Left kidney (tissue), 8 donors: ENCODE data around the gene SPHKAP. TPM values are rescaled to one million over a fixed set of nuclear protein-coding genes. Genes with fewer than 3 reads are reported as not detected.
A peak's percentile ranks its signal among the peaks of the same experiment; 100 is the strongest.
"Not testable (repeated sequence)": the region's sequence is repeated elsewhere in the genome, so short reads cannot be mapped to it uniquely, and the experiment has no call there.

Source experiments
- DNase-seq: peaks from one replicate; pipeline ENCODE4 v3.0.0-alpha.2; 2013
- long read RNA-seq, 8 donors: transcript quantifications; one replicate each; lab custom pipeline, GENCODE V29; 2026
- polyA plus RNA-seq: library from polyadenylated mRNA; unstranded; fragments of 120-200 nt; gene quantifications from one replicate; pipeline ENCODE4 v1.2.1, GENCODE V29; 2013; ENCODE audit not compliant: insufficient read length

Gene SPHKAP
- 4.2 TPM for polyA plus RNA-seq
- long read RNA-seq, donor 1, result 0 reads
- long read RNA-seq, donor 2, result 0 reads
- long read RNA-seq, donor 3, result 0 reads
- long read RNA-seq, donor 4, result 0 reads
- long read RNA-seq, donor 5, result 0 reads
- long read RNA-seq, donor 6, result 0 reads
- long read RNA-seq, donor 7, result 0 reads
- long read RNA-seq, donor 8, result 0 reads

GRCh38 chr2:228181098-228182019, at the start of gene SPHKAP:
Gene SPHKAP, minus strand, starts transcription at chr2:228181687. Its CDS starts 89 bp downstream, at chr2:228181598.
- DNase-seq, result peak; percentile 21

GRCh38 chr2:228227466-228227865, 46.0 kb upstream of the SPHKAP start:
- DNase-seq, result no peak

- DNase-seq, result no peak
Measured at GRCh38 chr2:228224410-228224809, 42.9 kb upstream of the SPHKAP start.

GRCh38 chr2:228218593-228218992, 37.1 kb upstream of the SPHKAP start:
- not testable (repeated sequence) for DNase-seq

- no peak for DNase-seq
Measured at GRCh38 chr2:228197504-228197903, 16.0 kb upstream of the SPHKAP start.

- no peak for DNase-seq
Measured at GRCh38 chr2:228180181-228181097, 1.0 kb downstream of the SPHKAP start.

GRCh38 chr2:228167290-228167689, 14.2 kb downstream of the SPHKAP start:
- no peak for DNase-seq

GRCh38 chr2:228164718-228165117, 16.8 kb downstream of the SPHKAP start:
- no peak for DNase-seq

GRCh38 chr2:228157841-228158240, 23.6 kb downstream of the SPHKAP start:
- DNase-seq, result no peak

GRCh38 chr2:228144961-228145360, 36.5 kb downstream of the SPHKAP start:
- DNase-seq, result no peak

- no peak for DNase-seq
Measured at GRCh38 chr2:228140934-228141528, 40.5 kb downstream of the SPHKAP start.

- DNase-seq, result no peak
Measured at GRCh38 chr2:228136027-228136426, 45.5 kb downstream of the SPHKAP start.

- DNase-seq, result no peak
Measured at GRCh38 chr2:228135300-228135699, 46.2 kb downstream of the SPHKAP start.

- DNase-seq, result no peak
Measured at GRCh38 chr2:228131833-228132232, 49.7 kb downstream of the SPHKAP start.

- no peak for DNase-seq
Measured at GRCh38 chr2:228126401-228126800, 55.1 kb downstream of the SPHKAP start.

- no peak for DNase-seq
Measured at GRCh38 chr2:228118940-228119339, 62.5 kb downstream of the SPHKAP start.

- no peak for DNase-seq
Measured at GRCh38 chr2:228107846-228108245, 73.6 kb downstream of the SPHKAP start.

- DNase-seq, result no peak
Measured at GRCh38 chr2:228105526-228106250, 75.8 kb downstream of the SPHKAP start.

- no peak for DNase-seq
Measured at GRCh38 chr2:228104215-228104614, 77.3 kb downstream of the SPHKAP start.

- DNase-seq, result no peak
Measured at GRCh38 chr2:228103379-228103778, 78.1 kb downstream of the SPHKAP start.

GRCh38 chr2:228102949-228103348, 78.5 kb downstream of the SPHKAP start:
- DNase-seq, result no peak
